Body of pancreas (tissue), 4 donors: ENCODE results near the gene ZBTB20.

ENCODE experiments used
- POLR2A ChIP-seq, 3 donors: fragments of 450-650 bp; IDR thresholded peaks; one replicate each; pipeline ENCODE4 v1.6.1; 2016; ENCODE audit warnings: antibody characterized with exemption in 3 of 3, mild to moderate bottlenecking in 2 of 3
- TF ChIP-seq, protein P1 (sequence below), 7 experiments: fragments of 450-650 bp in 4 of 7; fragments of 200-600 bp in 3 of 7; sonication (generic) in 3 of 7; IDR thresholded peaks; one replicate each; pipeline ENCODE4 v1.5.1; 2016 to 2019; ENCODE audit warnings: antibody characterized with exemption in 7 of 7

- TF ChIP-seq, protein P1, sequence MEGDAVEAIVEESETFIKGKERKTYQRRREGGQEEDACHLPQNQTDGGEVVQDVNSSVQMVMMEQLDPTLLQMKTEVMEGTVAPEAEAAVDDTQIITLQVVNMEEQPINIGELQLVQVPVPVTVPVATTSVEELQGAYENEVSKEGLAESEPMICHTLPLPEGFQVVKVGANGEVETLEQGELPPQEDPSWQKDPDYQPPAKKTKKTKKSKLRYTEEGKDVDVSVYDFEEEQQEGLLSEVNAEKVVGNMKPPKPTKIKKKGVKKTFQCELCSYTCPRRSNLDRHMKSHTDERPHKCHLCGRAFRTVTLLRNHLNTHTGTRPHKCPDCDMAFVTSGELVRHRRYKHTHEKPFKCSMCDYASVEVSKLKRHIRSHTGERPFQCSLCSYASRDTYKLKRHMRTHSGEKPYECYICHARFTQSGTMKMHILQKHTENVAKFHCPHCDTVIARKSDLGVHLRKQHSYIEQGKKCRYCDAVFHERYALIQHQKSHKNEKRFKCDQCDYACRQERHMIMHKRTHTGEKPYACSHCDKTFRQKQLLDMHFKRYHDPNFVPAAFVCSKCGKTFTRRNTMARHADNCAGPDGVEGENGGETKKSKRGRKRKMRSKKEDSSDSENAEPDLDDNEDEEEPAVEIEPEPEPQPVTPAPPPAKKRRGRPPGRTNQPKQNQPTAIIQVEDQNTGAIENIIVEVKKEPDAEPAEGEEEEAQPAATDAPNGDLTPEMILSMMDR (IDR thresholded peaks at IDR 0.05) = no peak
- no peak for TF ChIP-seq POLR2A (IDR thresholded peaks at IDR 0.05)
These were observed 776.4 kb downstream of the ZBTB20 start for GRCh38 chr3:114370537-114371174.
